Activated T-cell treated with anti-CD3 and anti-CD28 coated beads, Interleukin-2, amount 50 U/mL, for 72 hours (primary cell): ENCODE measurements around the gene PTPRU. TPM values are rescaled to one million over a fixed set of nuclear protein-coding genes. Genes with fewer than 3 reads are reported as not detected.
"Not testable (repeated sequence)": the region's sequence is repeated elsewhere in the genome, so short reads cannot be mapped to it uniquely, and the experiment has no call there.

Experiments used
- ATAC-seq, 2 donors: fragments of 150-1000 bp; cut with Tn5 transposase; replicated peaks in 1 of 2; 2 replicates each; pipeline ENCODE4 v1.10.0; 2021; ENCODE audit warnings: moderate library complexity in 2 of 2, mild to moderate bottlenecking in 1 of 2
- DNase-seq, 2 donors: peaks; one replicate each; pipeline ENCODE4 v3.0.0; 2021 to 2022; ENCODE audit warnings: mixed read lengths in 1 of 2
- H3K27ac Mint-ChIP-seq: one replicate; pipeline ENCODE4 v1.8.0; 2022; ENCODE audit warnings: mild to moderate bottlenecking, moderate library complexity, mixed read lengths
- H3K27me3 Mint-ChIP-seq: one replicate; pipeline ENCODE4 v1.8.0; 2022; ENCODE audit warnings: low read depth, mixed read lengths
- H3K36me3 Mint-ChIP-seq, 2 donors: one replicate each; pipeline ENCODE4 v1.8.0; 2022; ENCODE audit warnings: mixed read lengths in 2 of 2, mild to moderate bottlenecking in 1 of 2; ENCODE audit not compliant: insufficient read depth in 2 of 2
- H3K4me1 Mint-ChIP-seq: one replicate; pipeline ENCODE4 v1.8.0; 2022; ENCODE audit warnings: low read depth, mixed read lengths
- H3K4me3 Mint-ChIP-seq, 2 donors: one replicate each; pipeline ENCODE4 v1.8.0; 2022; ENCODE audit warnings: mild to moderate bottlenecking in 2 of 2, mixed read lengths in 2 of 2, moderate library complexity in 2 of 2
- H3K9me3 Mint-ChIP-seq, 2 donors: one replicate each; pipeline ENCODE4 v1.8.0; 2022; ENCODE audit warnings: mixed read lengths in 2 of 2
- total RNA-seq, 2 donors: library from RNA; stranded (reverse); gene quantifications; one replicate each; pipeline ENCODE4 v1.2.3, GENCODE V29; 2022

PTPRU gene
- total RNA-seq, 2 donors from 2014 or later: 0.17 to 0.83 TPM

GRCh38 chr1:29303201-29304024, 67.1 kb downstream of the PTPRU start:
- Mint-ChIP-seq H3K36me3 (no peaks in the 10 kb centered on the region), H3K27ac (no peak overlapping the region), H3K9me3 (peaks cover 0 to 3% of the 10 kb centered on the region in 2 donors), H3K4me3 (no peak overlapping the region), H3K27me3 (peaks cover 13% of the 10 kb centered on the region), H3K4me1 (no peaks in the 10 kb centered on the region)
- ATAC-seq (no peak), DNase-seq (no peak)

- Mint-ChIP-seq H3K36me3 (no peaks in the 10 kb centered on the region), H3K4me3 (no peak overlapping the region), H3K27me3 (peaks cover 13% of the 10 kb centered on the region), H3K4me1 (no peaks in the 10 kb centered on the region), H3K9me3 (peaks cover 0 to 3% of the 10 kb centered on the region in 2 donors), H3K27ac (no peak overlapping the region)
- DNase-seq (no peak), ATAC-seq (no peak)
Observed at GRCh38 chr1:29304025-29304684, 67.8 kb downstream of the PTPRU start.

- Mint-ChIP-seq H3K4me3 (no peak overlapping the region), H3K36me3 (no peaks in the 10 kb centered on the region), H3K9me3 (peaks cover 0 to 3% of the 10 kb centered on the region in 2 donors), H3K27ac (no peak overlapping the region), H3K4me1 (no peaks in the 10 kb centered on the region), H3K27me3 (peaks cover 1% of the 10 kb centered on the region)
- ATAC-seq: no peak
- DNase-seq: no peak
Observed at GRCh38 chr1:29305943-29306342, 69.6 kb downstream of the PTPRU start.

- H3K4me1 Mint-ChIP-seq: no peaks in the 10 kb centered on the region
- H3K9me3 Mint-ChIP-seq: peaks cover 0 to 3% of the 10 kb centered on the region in 2 donors
- no peak for DNase-seq
- ATAC-seq: no peak
- no peaks in the 10 kb centered on the region for H3K36me3 Mint-ChIP-seq
- H3K27ac Mint-ChIP-seq: no peak overlapping the region
- H3K4me3 Mint-ChIP-seq: no peak overlapping the region
- H3K27me3 Mint-ChIP-seq: no peaks in the 10 kb centered on the region
Observed at GRCh38 chr1:29306471-29307140, 70.3 kb downstream of the PTPRU start.

GRCh38 chr1:29309075-29309474, 72.8 kb downstream of the PTPRU start:
- DNase-seq (no peak), ATAC-seq (no peak)
- no peak overlapping the region for H3K4me3 Mint-ChIP-seq
- no peaks in the 10 kb centered on the region for H3K4me1 Mint-ChIP-seq
- no peaks in the 10 kb centered on the region for H3K9me3 Mint-ChIP-seq
- H3K27me3 Mint-ChIP-seq: no peaks in the 10 kb centered on the region
- H3K27ac Mint-ChIP-seq: no peak overlapping the region
- no peaks in the 10 kb centered on the region for H3K36me3 Mint-ChIP-seq

- H3K27me3 Mint-ChIP-seq: no peaks in the 10 kb centered on the region
- H3K36me3 Mint-ChIP-seq: no peaks in the 10 kb centered on the region
- no peak for ATAC-seq
- DNase-seq: no peak
- no peaks in the 10 kb centered on the region for H3K4me1 Mint-ChIP-seq
- no peak overlapping the region for H3K27ac Mint-ChIP-seq
- H3K4me3 Mint-ChIP-seq: no peak overlapping the region
- H3K9me3 Mint-ChIP-seq: no peaks in the 10 kb centered on the region
Observed at GRCh38 chr1:29309621-29310020, 73.3 kb downstream of the PTPRU start.

GRCh38 chr1:29310616-29311180, 74.4 kb downstream of the PTPRU start:
- Mint-ChIP-seq H3K27ac (no peak overlapping the region), H3K4me3 (no peak overlapping the region), H3K4me1 (no peaks in the 10 kb centered on the region), H3K36me3 (no peaks in the 10 kb centered on the region), H3K27me3 (no peaks in the 10 kb centered on the region), H3K9me3 (no peaks in the 10 kb centered on the region)
- DNase-seq (no peak), ATAC-seq (no peak)

GRCh38 chr1:29311352-29312030, 75.2 kb downstream of the PTPRU start:
- DNase-seq: no peak
- no peak for ATAC-seq
- Mint-ChIP-seq H3K9me3 (no peaks in the 10 kb centered on the region), H3K36me3 (no peaks in the 10 kb centered on the region), H3K4me1 (no peaks in the 10 kb centered on the region), H3K27me3 (no peaks in the 10 kb centered on the region), H3K4me3 (no peak overlapping the region), H3K27ac (no peak overlapping the region)

GRCh38 chr1:29312469-29313461, 76.4 kb downstream of the PTPRU start:
- no peaks in the 10 kb centered on the region for H3K27me3 Mint-ChIP-seq
- H3K9me3 Mint-ChIP-seq: no peaks in the 10 kb centered on the region
- no peak overlapping the region for H3K4me3 Mint-ChIP-seq
- H3K36me3 Mint-ChIP-seq: no peaks in the 10 kb centered on the region
- no peak for DNase-seq
- H3K27ac Mint-ChIP-seq: no peak overlapping the region
- H3K4me1 Mint-ChIP-seq: no peaks in the 10 kb centered on the region
- no peak for ATAC-seq

- H3K4me1 Mint-ChIP-seq, ATAC-seq, H3K4me3 Mint-ChIP-seq, H3K27ac Mint-ChIP-seq, H3K36me3 Mint-ChIP-seq, H3K27me3 Mint-ChIP-seq, H3K9me3 Mint-ChIP-seq, DNase-seq: not testable (repeated sequence)
Observed at GRCh38 chr1:29314685-29315084, 78.4 kb downstream of the PTPRU start.

- no peaks in the 10 kb centered on the region for H3K27me3 Mint-ChIP-seq
- H3K9me3 Mint-ChIP-seq: no peaks in the 10 kb centered on the region
- DNase-seq (no peak), ATAC-seq (no peak)
- no peak overlapping the region for H3K27ac Mint-ChIP-seq
- no peaks in the 10 kb centered on the region for H3K36me3 Mint-ChIP-seq
- H3K4me1 Mint-ChIP-seq: no peaks in the 10 kb centered on the region
- no peak overlapping the region for H3K4me3 Mint-ChIP-seq
Observed at GRCh38 chr1:29315262-29315661, 78.9 kb downstream of the PTPRU start.

- H3K27me3 Mint-ChIP-seq: no peaks in the 10 kb centered on the region
- no peaks in the 10 kb centered on the region for H3K36me3 Mint-ChIP-seq
- ATAC-seq (no peak), DNase-seq (no peak)
- no peak overlapping the region for H3K27ac Mint-ChIP-seq
- no peak overlapping the region for H3K4me3 Mint-ChIP-seq
- no peaks in the 10 kb centered on the region for H3K9me3 Mint-ChIP-seq
- no peaks in the 10 kb centered on the region for H3K4me1 Mint-ChIP-seq
Observed at GRCh38 chr1:29315876-29316275, 79.6 kb downstream of the PTPRU start.
